Fibroblast of lung (primary cell): ENCODE results near the gene IFT81.

ENCODE experiments used
- CTCF ChIP-seq, 2 donors: IDR thresholded peaks in 1 of 2; conservative IDR thresholded peaks in 1 of 2; 1 replicate in 1 of 2; 2 replicates in 1 of 2; pipeline ENCODE4 v1.5.1; 2011 to 2012; ENCODE audit warnings: low read length in 2 of 2, control low read depth in 1 of 2, inconsistent platforms in 1 of 2, low read depth in 1 of 2, mild to moderate bottlenecking in 1 of 2
- EZH2 ChIP-seq: IDR thresholded peaks from 2 replicates; pipeline ENCODE4 v1.5.1; 2012; ENCODE audit warnings: low read length, control low read depth, mild to moderate bottlenecking; ENCODE audit errors: missing control alignments

- TF ChIP-seq CTCF (conservative IDR thresholded peaks at IDR 0.05 in 1 of 2, IDR thresholded peaks at IDR 0.05 in 1 of 2; ENCODE audit: low read depth in 1 of 2, low read length in 2 of 2), result no peak
- TF ChIP-seq EZH2, result no peak
These were observed 11.9 kb upstream of the IFT81 start for GRCh38 chr12:110112335-110112660.
